Activated T-helper 17 cell treated with anti-CD3 and anti-CD28 coated beads, Interleukin-2, amount 50 U/mL, for 72 hours (primary cell): ENCODE measurements around the gene SYT3. TPM values are rescaled to one million over a fixed set of nuclear protein-coding genes. Genes with fewer than 3 reads are reported as not detected.

Experiments used
- ATAC-seq: fragments of 150-1000 bp; cut with Tn5 transposase; replicated peaks from 2 replicates; pipeline ENCODE4 v1.10.0; 2021; ENCODE audit warnings: mild to moderate bottlenecking, moderate library complexity
- H3K27ac Mint-ChIP-seq: one replicate; pipeline ENCODE4 v1.8.0; 2022; ENCODE audit warnings: mixed read lengths
- H3K27me3 Mint-ChIP-seq: one replicate; pipeline ENCODE4 v1.8.0; 2022; ENCODE audit warnings: mixed read lengths
- H3K36me3 Mint-ChIP-seq: one replicate; pipeline ENCODE4 v1.8.0; 2022; ENCODE audit warnings: low read depth, mild to moderate bottlenecking, mixed read lengths
- H3K4me1 Mint-ChIP-seq: one replicate; pipeline ENCODE4 v1.8.0; 2022; ENCODE audit warnings: mixed read lengths
- H3K4me3 Mint-ChIP-seq: one replicate; pipeline ENCODE4 v1.8.0; 2022; ENCODE audit warnings: mild to moderate bottlenecking, mixed read lengths
- H3K9me3 Mint-ChIP-seq: one replicate; pipeline ENCODE4 v1.8.0; 2022; ENCODE audit warnings: mixed read lengths
- total RNA-seq, 2 donors: library from RNA; stranded (reverse); gene quantifications; one replicate each; pipeline ENCODE4 v1.2.3, GENCODE V29; 2022

Gene SYT3, protein sequence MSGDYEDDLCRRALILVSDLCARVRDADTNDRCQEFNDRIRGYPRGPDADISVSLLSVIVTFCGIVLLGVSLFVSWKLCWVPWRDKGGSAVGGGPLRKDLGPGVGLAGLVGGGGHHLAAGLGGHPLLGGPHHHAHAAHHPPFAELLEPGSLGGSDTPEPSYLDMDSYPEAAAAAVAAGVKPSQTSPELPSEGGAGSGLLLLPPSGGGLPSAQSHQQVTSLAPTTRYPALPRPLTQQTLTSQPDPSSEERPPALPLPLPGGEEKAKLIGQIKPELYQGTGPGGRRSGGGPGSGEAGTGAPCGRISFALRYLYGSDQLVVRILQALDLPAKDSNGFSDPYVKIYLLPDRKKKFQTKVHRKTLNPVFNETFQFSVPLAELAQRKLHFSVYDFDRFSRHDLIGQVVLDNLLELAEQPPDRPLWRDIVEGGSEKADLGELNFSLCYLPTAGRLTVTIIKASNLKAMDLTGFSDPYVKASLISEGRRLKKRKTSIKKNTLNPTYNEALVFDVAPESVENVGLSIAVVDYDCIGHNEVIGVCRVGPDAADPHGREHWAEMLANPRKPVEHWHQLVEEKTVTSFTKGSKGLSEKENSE
- not detected for total RNA-seq

DNA sequence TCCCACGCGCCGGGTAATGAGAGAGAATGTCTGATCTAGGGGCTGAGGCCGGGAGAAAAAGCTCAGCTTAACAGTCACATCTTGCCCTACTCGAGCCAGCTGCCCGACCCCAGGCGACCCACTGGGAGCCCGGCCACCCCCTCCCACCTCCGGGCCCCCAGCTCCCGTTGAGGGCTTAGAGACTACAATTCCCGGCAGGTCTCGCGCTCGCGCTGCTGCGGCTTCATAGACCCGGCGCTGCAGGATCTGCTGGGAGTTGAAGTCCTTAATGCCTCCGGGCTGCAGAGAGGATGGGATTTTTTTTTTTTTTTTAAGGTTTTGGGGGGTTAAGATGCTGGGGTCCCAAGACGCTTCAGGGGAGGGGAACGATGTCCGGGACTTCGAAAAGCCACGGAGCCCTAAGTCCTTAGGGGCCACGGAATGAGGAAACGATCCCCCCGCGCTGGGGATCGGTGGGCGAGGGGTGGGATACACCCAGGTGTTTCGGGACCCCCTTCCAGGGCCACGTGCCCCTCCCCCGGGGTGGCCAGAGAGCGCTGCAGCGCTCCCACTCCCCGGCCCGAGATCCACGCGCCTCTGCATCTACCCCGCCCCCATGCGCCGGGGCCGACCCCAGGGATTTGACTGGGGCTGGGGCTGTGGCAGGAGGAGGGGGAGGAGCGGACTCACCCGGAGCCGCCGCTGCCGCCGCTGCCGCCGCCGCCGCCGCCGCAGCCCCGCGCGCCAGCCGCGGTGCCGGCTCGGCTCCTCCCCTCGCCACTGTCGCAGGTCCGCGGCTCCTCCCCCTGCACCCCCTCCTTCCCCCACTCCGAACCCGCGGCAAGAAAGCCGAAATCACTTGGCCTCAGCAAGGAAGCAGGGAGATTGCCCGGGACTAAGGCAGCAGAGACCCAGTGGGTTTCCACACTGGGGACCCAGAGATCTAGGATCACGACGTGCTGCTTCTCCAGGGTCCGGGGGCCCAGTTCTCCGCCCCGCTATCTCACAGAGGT, at the start of gene SYT3:
Gene SYT3 (minus strand): TSS at position 761 of the 992 bp plus-strand sequence. CDS start 2,470 bp downstream, outside the sequence.
- Mint-ChIP-seq H3K27me3 (peaks cover 37% of the 10 kb centered on the region), H3K27ac (no peak within 1 kb of the TSS), H3K9me3 (peaks cover 4% of the 10 kb centered on the region), H3K4me1 (peaks cover 6% of the 10 kb centered on the region), H3K4me3 (no peak within 1 kb of the TSS), H3K36me3 (peaks cover 13% of the 10 kb centered on the region)
- no peak for ATAC-seq

DNA sequence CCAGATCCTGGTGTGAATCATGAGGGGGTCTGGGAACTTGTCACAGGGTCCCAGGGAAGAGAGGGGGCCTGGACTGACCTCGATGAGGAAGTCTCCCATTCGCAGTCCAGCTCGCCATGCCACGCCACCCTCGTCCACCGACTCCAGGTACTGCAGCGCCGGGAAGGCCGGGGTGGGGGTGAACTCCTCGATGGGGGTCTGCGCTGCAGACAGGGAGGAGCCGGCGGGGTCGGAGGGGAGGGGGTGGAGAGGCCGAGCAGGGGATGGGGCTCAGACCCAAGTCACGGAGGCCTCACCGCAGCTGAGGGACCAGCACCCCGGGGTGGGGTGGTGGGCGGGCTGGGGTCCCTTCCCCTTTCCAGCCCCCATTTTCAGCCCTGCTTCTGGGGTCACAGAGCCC, 49.1 kb upstream of the SYT3 start:
- H3K4me1 Mint-ChIP-seq: no peaks in the 10 kb centered on the region
- no peak overlapping the region for H3K4me3 Mint-ChIP-seq
- no peaks in the 10 kb centered on the region for H3K9me3 Mint-ChIP-seq
- no peak overlapping the region for H3K27ac Mint-ChIP-seq
- no peak for ATAC-seq
- peaks cover 51% of the 10 kb centered on the region for H3K27me3 Mint-ChIP-seq
- no peaks in the 10 kb centered on the region for H3K36me3 Mint-ChIP-seq

DNA sequence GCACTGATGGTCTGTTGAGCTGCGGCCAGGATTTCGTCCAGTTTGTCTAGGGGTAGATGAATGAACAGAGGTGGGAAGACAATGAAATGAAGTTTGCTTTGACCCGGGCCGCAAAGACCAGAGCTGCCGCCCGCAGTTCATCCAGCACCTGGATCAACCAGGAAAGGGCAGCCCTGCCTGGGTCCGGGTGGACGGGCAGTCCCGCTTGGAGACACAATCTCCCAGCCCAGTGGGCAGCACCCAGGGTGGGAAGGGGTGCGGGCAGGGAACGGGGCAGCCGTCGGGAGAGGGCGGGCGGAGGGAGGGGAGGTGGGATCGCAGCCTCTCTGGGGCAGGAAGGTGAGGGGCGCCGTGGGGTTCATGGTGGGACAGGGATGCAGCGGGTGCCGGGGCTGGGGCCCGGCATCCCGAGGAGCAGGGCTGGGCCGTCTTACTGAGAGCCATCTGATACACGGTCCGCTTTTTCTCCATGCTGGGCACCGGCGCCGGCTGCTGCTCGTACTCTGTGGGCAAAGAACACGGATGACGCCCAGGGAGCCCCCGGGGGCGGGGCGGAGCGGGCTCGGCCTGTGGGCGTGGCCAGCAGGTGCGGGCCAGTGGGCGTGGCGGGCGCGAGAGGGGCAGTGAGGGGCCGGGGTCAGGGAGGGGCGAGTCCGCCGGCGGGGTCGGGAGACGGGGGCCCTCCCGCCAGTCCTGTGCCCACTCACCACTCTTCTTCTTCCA, 46.8 kb upstream of the SYT3 start:
- no peaks in the 10 kb centered on the region for H3K4me1 Mint-ChIP-seq
- no peak for ATAC-seq
- H3K27ac Mint-ChIP-seq: no peak overlapping the region
- H3K27me3 Mint-ChIP-seq: peaks cover 43% of the 10 kb centered on the region
- H3K4me3 Mint-ChIP-seq: no peak overlapping the region
- H3K9me3 Mint-ChIP-seq: no peaks in the 10 kb centered on the region
- H3K36me3 Mint-ChIP-seq: no peaks in the 10 kb centered on the region

DNA sequence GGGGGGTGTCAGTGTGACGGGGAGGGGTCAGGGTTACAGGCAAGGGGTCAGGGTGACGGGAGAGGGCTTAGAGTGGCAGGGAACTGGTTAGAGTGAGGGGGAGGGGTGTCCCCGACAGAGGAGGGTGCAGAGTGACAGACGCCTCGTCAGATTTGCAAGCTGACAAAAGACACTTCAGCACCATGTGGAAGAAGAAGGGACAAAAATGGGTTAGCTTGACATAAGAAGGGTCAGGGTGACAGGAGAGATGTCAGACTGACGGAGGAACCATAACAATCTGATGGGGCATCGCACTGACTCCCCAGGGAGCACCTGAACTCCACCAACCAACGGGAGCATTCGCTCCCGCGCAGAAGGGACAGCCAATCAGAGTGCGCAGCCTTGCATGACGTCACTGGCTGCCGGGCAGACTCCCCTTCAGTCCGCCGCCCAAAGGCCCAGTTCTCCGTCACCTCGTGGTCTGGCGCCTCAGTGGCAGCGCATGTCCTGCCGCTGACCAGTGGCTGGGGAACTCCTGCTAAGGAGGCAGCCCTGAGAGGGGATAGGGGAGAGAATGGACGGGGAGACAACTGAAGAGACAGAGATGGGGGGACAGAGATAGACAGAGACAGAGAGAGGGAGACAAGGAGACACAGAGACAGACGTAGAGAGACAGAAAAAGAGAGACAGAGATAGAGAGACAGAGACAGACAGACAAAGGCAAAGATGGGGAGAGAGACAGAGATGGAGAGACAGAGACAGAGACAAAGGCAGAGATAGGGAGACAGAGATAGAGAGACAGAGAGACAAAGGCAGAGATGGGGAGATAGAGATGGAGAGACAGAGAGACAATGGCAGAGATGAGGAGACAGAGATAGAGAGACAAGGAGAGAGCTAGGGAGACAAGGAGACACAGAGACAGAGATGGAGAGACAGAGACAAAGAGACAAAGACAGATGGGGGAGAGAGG, 39.8 kb upstream of the SYT3 start:
- Mint-ChIP-seq H3K4me1 (peaks cover 11% of the 10 kb centered on the region), H3K9me3 (peaks cover 12% of the 10 kb centered on the region), H3K4me3 (no peak overlapping the region), H3K27ac (no peak overlapping the region), H3K36me3 (no peaks in the 10 kb centered on the region), H3K27me3 (peaks cover 47% of the 10 kb centered on the region)
- peak; percentile 98 for ATAC-seq

DNA sequence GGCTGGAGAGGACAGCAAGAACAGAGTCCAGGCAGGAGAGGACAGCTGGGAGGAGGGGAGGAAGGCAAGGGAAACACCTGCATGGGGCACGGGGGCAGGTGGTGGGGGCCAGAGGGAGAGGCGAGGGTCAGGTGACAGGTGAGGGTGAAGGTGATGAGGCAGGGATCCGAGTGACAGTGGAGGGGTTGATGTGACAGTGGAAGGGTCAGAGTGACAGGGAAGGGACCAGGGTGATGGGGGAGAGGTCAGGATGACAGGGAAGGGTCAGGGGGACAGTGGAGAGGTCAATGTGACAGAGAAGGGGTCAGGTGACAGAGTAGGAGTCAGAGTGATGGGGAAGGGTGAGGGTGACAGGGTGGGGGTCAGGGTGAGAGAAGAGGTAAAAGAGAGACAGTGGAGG, 38.6 kb upstream of the SYT3 start:
- peaks cover 11% of the 10 kb centered on the region for H3K4me1 Mint-ChIP-seq
- H3K36me3 Mint-ChIP-seq: no peaks in the 10 kb centered on the region
- peaks cover 49% of the 10 kb centered on the region for H3K27me3 Mint-ChIP-seq
- ATAC-seq: no peak
- H3K9me3 Mint-ChIP-seq: peaks cover 12% of the 10 kb centered on the region
- no peak overlapping the region for H3K4me3 Mint-ChIP-seq
- H3K27ac Mint-ChIP-seq: no peak overlapping the region

DNA sequence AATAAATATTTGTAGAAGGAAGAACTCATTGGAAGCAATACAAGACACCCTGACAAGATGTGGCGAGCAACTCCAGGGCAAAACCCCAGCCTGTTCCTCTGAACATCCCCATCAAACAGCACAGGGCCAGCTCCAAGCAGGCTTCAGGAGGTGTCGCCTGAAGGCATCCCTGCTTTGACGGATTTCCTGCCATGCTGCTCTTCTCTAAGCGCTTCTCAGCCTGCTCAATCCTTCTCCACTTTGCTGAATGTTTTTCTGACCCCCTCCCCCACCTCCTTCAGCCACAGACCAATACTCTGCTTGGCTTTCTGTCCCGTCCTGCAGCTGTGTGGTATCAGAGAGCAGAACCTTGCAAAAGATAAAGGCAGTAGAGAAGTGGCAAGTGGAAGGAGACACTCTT, 38.0 kb upstream of the SYT3 start:
- Mint-ChIP-seq H3K27ac (no peak overlapping the region), H3K9me3 (peaks cover 12% of the 10 kb centered on the region), H3K36me3 (no peaks in the 10 kb centered on the region), H3K4me1 (peaks cover 11% of the 10 kb centered on the region), H3K4me3 (no peak overlapping the region), H3K27me3 (peaks cover 54% of the 10 kb centered on the region)
- no peak for ATAC-seq

DNA sequence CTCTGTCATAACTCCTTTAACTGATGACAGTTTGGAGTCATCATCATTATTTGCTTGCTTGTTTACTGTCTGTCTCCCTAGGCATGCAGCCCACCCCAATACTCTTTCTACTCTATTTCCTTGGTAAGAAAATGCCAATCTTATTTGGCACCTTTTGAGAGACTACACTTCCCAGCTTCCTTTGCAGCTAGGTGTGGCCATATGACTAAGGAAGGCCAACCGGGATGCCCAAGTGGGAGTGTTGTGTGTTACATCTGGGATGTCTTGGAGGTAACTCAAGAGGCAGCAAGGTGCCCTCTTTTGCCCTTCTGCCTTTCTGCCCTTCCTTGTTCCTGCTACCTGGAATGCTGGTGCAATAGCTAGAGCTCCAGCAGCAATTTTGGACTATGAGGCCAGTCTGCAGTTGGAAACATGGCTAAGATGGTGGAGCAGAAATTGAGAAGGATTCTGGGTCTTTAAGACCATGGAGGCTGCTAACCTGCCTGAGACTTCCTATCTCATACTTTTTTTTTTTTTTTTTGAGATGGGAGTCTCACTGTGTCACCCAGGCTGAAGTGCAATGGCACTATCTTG, 37.0 kb upstream of the SYT3 start:
- Mint-ChIP-seq H3K9me3 (peaks cover 12% of the 10 kb centered on the region), H3K4me1 (peaks cover 11% of the 10 kb centered on the region), H3K4me3 (no peak overlapping the region), H3K36me3 (no peaks in the 10 kb centered on the region), H3K27me3 (peaks cover 53% of the 10 kb centered on the region), H3K27ac (no peak overlapping the region)
- ATAC-seq: no peak

DNA sequence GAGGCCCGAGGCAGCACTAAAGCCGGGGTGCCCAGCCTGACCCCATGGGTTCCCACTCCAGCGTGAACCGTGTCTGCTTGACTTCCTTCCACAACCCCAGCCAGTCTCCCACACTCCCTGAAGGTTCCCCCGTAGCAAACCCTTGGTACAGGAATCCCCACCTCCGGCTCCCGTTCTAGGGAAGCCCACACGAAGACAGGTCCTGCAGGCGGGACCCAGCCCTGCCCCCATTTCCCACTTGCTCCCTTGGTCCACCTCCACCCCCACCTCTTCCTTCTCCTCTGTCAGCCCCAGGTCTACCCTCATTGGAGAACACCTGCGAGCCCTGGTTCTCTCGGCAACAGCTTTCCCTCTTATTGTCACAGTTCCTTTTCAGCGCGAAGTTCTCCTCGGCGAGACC, 33.4 kb upstream of the SYT3 start:
- no peak for ATAC-seq

DNA sequence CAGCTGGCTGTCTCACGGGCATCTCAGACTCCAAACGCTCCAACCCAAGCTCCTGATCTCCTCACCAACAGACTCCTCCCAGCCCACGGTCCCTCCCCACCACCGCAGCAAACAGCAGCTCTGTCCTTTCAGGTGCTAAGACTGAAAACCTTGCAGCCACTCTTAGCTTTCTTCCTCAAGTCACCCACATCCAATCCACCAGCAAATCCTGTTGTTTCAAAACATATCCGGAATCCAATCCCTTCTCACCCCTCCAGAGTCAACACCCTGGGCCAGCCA, 30.4 kb upstream of the SYT3 start:
- H3K27me3 Mint-ChIP-seq: peaks cover 39% of the 10 kb centered on the region
- no peaks in the 10 kb centered on the region for H3K4me1 Mint-ChIP-seq
- no peak for ATAC-seq
- H3K27ac Mint-ChIP-seq: no peak overlapping the region
- H3K9me3 Mint-ChIP-seq: no peaks in the 10 kb centered on the region
- no peak overlapping the region for H3K4me3 Mint-ChIP-seq
- no peaks in the 10 kb centered on the region for H3K36me3 Mint-ChIP-seq

More for the DNA sequence above, 33.4 kb upstream of the SYT3 start:
- peaks cover 12% of the 10 kb centered on the region for H3K9me3 Mint-ChIP-seq
- peaks cover 52% of the 10 kb centered on the region for H3K27me3 Mint-ChIP-seq
- no peak overlapping the region for H3K27ac Mint-ChIP-seq
- no peak overlapping the region for H3K4me3 Mint-ChIP-seq
- H3K36me3 Mint-ChIP-seq: no peaks in the 10 kb centered on the region
- H3K4me1 Mint-ChIP-seq: peaks cover 3% of the 10 kb centered on the region

DNA sequence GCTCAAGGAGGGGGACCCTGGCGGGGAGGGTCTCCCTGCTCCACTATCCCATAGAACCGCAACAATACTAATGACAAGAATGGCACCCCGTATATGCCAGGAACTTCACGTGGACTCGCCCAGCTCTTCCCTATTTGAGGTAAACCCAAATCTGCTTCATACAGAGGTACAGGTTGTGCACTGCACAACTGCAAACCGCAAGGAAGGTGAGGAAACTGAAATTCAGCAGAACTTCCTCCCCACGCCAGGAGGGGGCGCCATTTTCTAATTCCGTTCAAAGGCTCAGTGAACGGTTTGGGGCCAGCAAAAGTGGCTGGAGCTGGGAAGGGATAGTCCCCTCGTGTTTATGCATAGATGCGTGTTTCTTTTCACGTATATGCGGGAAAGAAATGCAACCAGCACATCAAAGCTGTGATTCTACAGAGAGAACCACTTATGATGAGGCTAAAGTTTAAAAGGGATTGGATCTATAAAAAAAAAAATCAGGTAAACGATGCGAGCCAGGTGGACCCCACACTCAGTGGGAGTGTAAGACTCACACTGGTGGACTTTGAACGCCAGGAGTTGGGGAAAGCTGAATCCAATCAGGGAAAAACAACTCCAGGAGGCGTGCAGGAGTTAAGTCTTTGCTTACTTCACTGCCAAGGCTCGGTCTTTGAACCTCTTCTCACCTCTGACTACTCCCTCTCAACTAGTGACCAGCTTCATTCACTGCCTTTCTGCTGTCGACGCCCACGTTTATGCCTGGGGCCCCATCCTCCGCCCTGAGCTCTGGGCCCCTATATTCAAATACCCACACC, 29.8 kb upstream of the SYT3 start:
- H3K4me3 Mint-ChIP-seq: no peak overlapping the region
- ATAC-seq: no peak
- no peaks in the 10 kb centered on the region for H3K4me1 Mint-ChIP-seq
- no peak overlapping the region for H3K27ac Mint-ChIP-seq
- peaks cover 41% of the 10 kb centered on the region for H3K27me3 Mint-ChIP-seq
- no peaks in the 10 kb centered on the region for H3K36me3 Mint-ChIP-seq
- H3K9me3 Mint-ChIP-seq: no peaks in the 10 kb centered on the region

DNA sequence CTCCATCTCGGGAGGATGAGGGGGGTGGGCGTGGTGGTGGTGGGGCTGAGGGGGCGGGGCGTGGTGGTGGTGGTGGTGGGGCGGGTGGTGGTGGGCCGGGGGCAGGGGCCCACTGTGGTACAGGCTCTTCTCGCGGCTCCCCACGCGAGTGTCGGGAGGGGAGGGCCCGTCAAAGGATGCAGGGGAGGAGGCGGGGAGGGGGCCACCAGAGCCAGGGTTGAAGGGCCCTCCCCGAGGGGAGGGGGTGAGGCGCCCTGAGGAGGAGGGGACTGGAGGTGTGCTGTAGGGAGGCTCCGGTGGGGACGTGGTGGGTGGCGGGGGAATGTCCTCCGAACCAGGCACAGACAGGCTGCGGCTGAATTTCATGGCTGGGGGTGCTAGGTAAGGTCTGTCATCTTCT, 29.2 kb upstream of the SYT3 start:
- no peak overlapping the region for H3K4me3 Mint-ChIP-seq
- no peak overlapping the region for H3K27ac Mint-ChIP-seq
- no peaks in the 10 kb centered on the region for H3K36me3 Mint-ChIP-seq
- no peaks in the 10 kb centered on the region for H3K4me1 Mint-ChIP-seq
- peaks cover 43% of the 10 kb centered on the region for H3K27me3 Mint-ChIP-seq
- ATAC-seq: no peak
- H3K9me3 Mint-ChIP-seq: no peaks in the 10 kb centered on the region

DNA sequence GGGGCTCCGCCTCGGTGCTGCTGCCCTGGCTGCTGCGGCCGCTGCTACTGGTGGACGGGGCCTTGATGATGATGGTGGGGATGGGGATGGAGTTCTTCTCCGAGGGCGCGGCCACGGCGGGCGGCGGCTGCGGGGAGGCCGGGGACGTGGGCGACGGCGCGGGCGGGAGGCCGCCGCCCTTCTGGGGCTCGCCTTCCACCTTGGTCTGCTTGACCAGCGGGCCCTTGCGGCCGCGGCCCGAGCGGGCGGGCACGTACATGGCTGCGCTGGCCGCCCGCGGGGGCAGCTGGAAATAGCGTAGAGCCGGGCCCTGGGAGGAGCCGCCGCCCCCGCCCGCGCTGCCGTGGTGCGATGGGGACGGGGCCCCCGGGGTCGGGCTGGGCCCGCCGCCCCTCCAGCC, 28.7 kb upstream of the SYT3 start:
- no peak overlapping the region for H3K4me3 Mint-ChIP-seq
- H3K4me1 Mint-ChIP-seq: no peaks in the 10 kb centered on the region
- H3K27me3 Mint-ChIP-seq: peaks cover 43% of the 10 kb centered on the region
- no peaks in the 10 kb centered on the region for H3K9me3 Mint-ChIP-seq
- no peak for ATAC-seq
- H3K27ac Mint-ChIP-seq: no peak overlapping the region
- H3K36me3 Mint-ChIP-seq: no peaks in the 10 kb centered on the region
